WTC11 (cell line): Measurements from ENCODE around the gene TMEM30A. TPM values are rescaled to one million over a fixed set of nuclear protein-coding genes. Genes with fewer than 3 reads are reported as not detected.

Source experiments
- ATAC-seq: fragments of 200-7000 bp; cut with Tn5 transposase; 2 replicates; pipeline ENCODE4 v1.10.0; 2021; ENCODE audit warnings: mild to moderate bottlenecking, moderate library complexity
- CTCF ChIA-PET: fragments of 300-600 bp; sonication (Branson Sonifier 250); formaldehyde crosslinking; loops from one replicate; lab custom pipeline; 2021; ENCODE audit warnings: antibody characterized with exemption; lab: Charles Lee
- POLR2A ChIA-PET: fragments of 350-600 bp; sonication (Branson Sonifier 250); formaldehyde crosslinking; loops from one replicate; lab custom pipeline; 2021; ENCODE audit warnings: antibody characterized with exemption; lab: Charles Lee
- DNase-seq: peaks from one replicate; pipeline ENCODE4 v3.0.0; 2021; ENCODE audit warnings: low spot score
- H3K27ac Mint-ChIP-seq: 2 replicates; pipeline ENCODE4 v1.8.0; 2021; ENCODE audit warnings: mixed read lengths
- H3K27me3 Mint-ChIP-seq: 2 replicates; pipeline ENCODE4 v1.8.0; 2021; ENCODE audit warnings: low read depth, mild to moderate bottlenecking, moderate library complexity, mixed read lengths
- H3K36me3 Mint-ChIP-seq: 2 replicates; pipeline ENCODE4 v1.8.0; 2021; ENCODE audit warnings: mixed read lengths
- H3K4me1 Mint-ChIP-seq: 2 replicates; pipeline ENCODE4 v1.8.0; 2022; ENCODE audit warnings: mixed read lengths
- H3K4me3 Mint-ChIP-seq: 2 replicates; pipeline ENCODE4 v1.8.0; 2021; ENCODE audit warnings: mild to moderate bottlenecking, moderate library complexity, mixed read lengths
- H3K9me3 Mint-ChIP-seq: 2 replicates; pipeline ENCODE4 v1.8.0; 2021; ENCODE audit warnings: mixed read lengths
- ARID4B ChIP-seq: sonication (generic); formaldehyde crosslinking; IDR thresholded peaks from 2 replicates; pipeline ENCODE4 v1.8.0; 2023; ENCODE audit warnings: missing genetic modification reagents, mild to moderate bottlenecking, borderline replicate concordance
- ATF1 ChIP-seq: sonication (generic); formaldehyde crosslinking; IDR thresholded peaks from 2 replicates; pipeline ENCODE4 v1.8.1; 2023; ENCODE audit warnings: mild to moderate bottlenecking, moderate library complexity, missing genetic modification reagents
- E2F4 ChIP-seq: sonication (generic); formaldehyde crosslinking; IDR thresholded peaks from 2 replicates; pipeline ENCODE4 v1.8.1; 2022; ENCODE audit warnings: low read depth, mild to moderate bottlenecking, moderate library complexity, missing genetic modification reagents, borderline replicate concordance
- ELF4 ChIP-seq: sonication (generic); formaldehyde crosslinking; IDR thresholded peaks from 2 replicates; pipeline ENCODE4 v1.8.1; 2022; ENCODE audit warnings: low read depth, mild to moderate bottlenecking, moderate library complexity, missing genetic modification reagents
- ETV6 ChIP-seq: sonication (generic); formaldehyde crosslinking; IDR thresholded peaks from 2 replicates; pipeline ENCODE4 v1.8.1; 2022; ENCODE audit warnings: mild to moderate bottlenecking, missing genetic modification reagents
- GTF2I ChIP-seq: fragments of 250-450 bp; sonication (Bioruptor Pico); conservative IDR thresholded peaks from 2 replicates; pipeline ENCODE4 v1.4.0; 2021; ENCODE audit warnings: mild to moderate bottlenecking
- HMGXB4 ChIP-seq: sonication (generic); formaldehyde crosslinking; IDR thresholded peaks from 2 replicates; pipeline ENCODE4 v1.8.1; 2023; ENCODE audit warnings: mild to moderate bottlenecking, moderate library complexity, missing genetic modification reagents
- MYBL2 ChIP-seq: sonication (generic); formaldehyde crosslinking; IDR thresholded peaks from 2 replicates; pipeline ENCODE4 v1.8.1; 2023; ENCODE audit warnings: mild to moderate bottlenecking, moderate library complexity, missing genetic modification reagents
- NFE2L1 ChIP-seq: sonication (generic); formaldehyde crosslinking; IDR thresholded peaks from 2 replicates; pipeline ENCODE4 v1.8.1; 2023; ENCODE audit warnings: missing genetic modification reagents
- PRDM15 ChIP-seq: sonication (generic); formaldehyde crosslinking; IDR thresholded peaks from 2 replicates; pipeline ENCODE4 v1.8.0; 2022; ENCODE audit warnings: missing genetic modification reagents
- RORB ChIP-seq: fragments of 250-450 bp; sonication (Bioruptor Pico); IDR thresholded peaks from 2 replicates; pipeline ENCODE4 v1.9.0; 2021; ENCODE audit warnings: mild to moderate bottlenecking
- SMAD3 ChIP-seq: sonication (generic); formaldehyde crosslinking; IDR thresholded peaks from 2 replicates; pipeline ENCODE4 v1.8.0; 2022; ENCODE audit warnings: missing genetic modification reagents, mild to moderate bottlenecking, borderline replicate concordance
- SP1 ChIP-seq: sonication (generic); formaldehyde crosslinking; conservative IDR thresholded peaks from 2 replicates; pipeline ENCODE4 v1.8.1; 2022; ENCODE audit warnings: missing genetic modification reagents
- TEAD1 ChIP-seq: sonication (generic); formaldehyde crosslinking; IDR thresholded peaks from 2 replicates; pipeline ENCODE4 v1.8.0; 2022; ENCODE audit warnings: mild to moderate bottlenecking, missing genetic modification reagents
- ZNF121 ChIP-seq: sonication (generic); formaldehyde crosslinking; IDR thresholded peaks from 2 replicates; pipeline ENCODE4 v1.8.0; 2023; ENCODE audit warnings: missing genetic modification reagents
- ZNF263 ChIP-seq: sonication (generic); formaldehyde crosslinking; IDR thresholded peaks from 2 replicates; pipeline ENCODE4 v1.8.1; 2022; ENCODE audit warnings: low read depth, mild to moderate bottlenecking, moderate library complexity, missing genetic modification reagents
- ZNF512 ChIP-seq: sonication (generic); formaldehyde crosslinking; IDR thresholded peaks from 2 replicates; pipeline ENCODE4 v1.8.1; 2022; ENCODE audit warnings: missing genetic modification reagents, borderline replicate concordance
- ZNF671 ChIP-seq: fragments of 250-450 bp; sonication (Bioruptor Pico); IDR thresholded peaks from 2 replicates; pipeline ENCODE4 v1.8.0; 2021; ENCODE audit warnings: mild to moderate bottlenecking
- total RNA-seq: library from RNA; stranded (reverse); gene quantifications from 3 replicates; pipeline ENCODE4 v1.2.3, GENCODE V29; 2021

Gene TMEM30A
- total RNA-seq, 1 experiment from 2014 or later: 81.2 TPM

- TF ChIP-seq HMGXB4 (CRISPR knock-in tag): no peak
- no peak for TF ChIP-seq MYBL2 (CRISPR knock-in tag)
- no peak for TF ChIP-seq ELF4 (CRISPR knock-in tag)
- no peak for TF ChIP-seq GTF2I (CRISPR knock-in tag)
- no peak for TF ChIP-seq ZNF671 (CRISPR knock-in tag)
- TF ChIP-seq, all 79 proteins: peak for 0
Observed at GRCh38 chr6:75213732-75214131, 70.9 kb downstream of the TMEM30A start (continued).

- CTCF ChIA-PET: interaction anchor here (0.6 to 0.7 kb wide), 2 partner anchors 84 to 1719 kb away, joined by 3 read pairs; no protein-coding TSS in a partner anchor
- TF ChIP-seq TEAD1 (CRISPR knock-in tag) (peak; percentile 60; the same call in 1 of the 2 replicates), ZNF121 (CRISPR knock-in tag) (no peak)
- TF ChIP-seq, all 79 proteins: peak for 1
Observed at GRCh38 chr6:75213112-75213511, 71.5 kb downstream of the TMEM30A start.

GRCh38 chr6:75211920-75212590 is 72.5 kb downstream of the TMEM30A start:
- Mint-ChIP-seq H3K4me1 (peaks cover 61% of the 10 kb centered on the region), H3K4me3 (no peak overlapping the region), H3K9me3 (no peaks in the 10 kb centered on the region), H3K27ac (peak overlapping the region; percentile 20; the same call in 1 of the 2 replicates), H3K36me3 (no peaks in the 10 kb centered on the region), H3K27me3 (peaks cover 30% of the 10 kb centered on the region)
- ChIA-PET CTCF (interaction anchor here (0.7 to 1.6 kb wide), 9 partner anchors 10 to 1473 kb away, joined by 3 to 7 read pairs (median 4); partner anchors contain the start of gene COX7A2), POLR2A (no interaction called here)
- DNase-seq (no peak), ATAC-seq (no peak)
- TF ChIP-seq TEAD1 (CRISPR knock-in tag) (no peak), ARID4B (CRISPR knock-in tag) (no peak), HMGXB4 (CRISPR knock-in tag) (no peak), E2F4 (CRISPR knock-in tag) (no peak), ZNF512 (CRISPR knock-in tag) (no peak), ETV6 (CRISPR knock-in tag) (no peak), SMAD3 (no peak), RORB (CRISPR knock-in tag) (no peak), ZNF263 (CRISPR knock-in tag) (no peak), SP1 (CRISPR knock-in tag) (no peak), ATF1 (CRISPR knock-in tag) (no peak), NFE2L1 (CRISPR knock-in tag) (no peak), PRDM15 (CRISPR knock-in tag) (no peak)

More at GRCh38 chr6:75213112-75213511, 71.5 kb downstream of the TMEM30A start:
- POLR2A ChIA-PET: no interaction called here
- no peak for DNase-seq
- Mint-ChIP-seq H3K4me1 (peaks cover 53% of the 10 kb centered on the region), H3K36me3 (no peaks in the 10 kb centered on the region), H3K9me3 (no peaks in the 10 kb centered on the region), H3K4me3 (no peak overlapping the region), H3K27me3 (peaks cover 20% of the 10 kb centered on the region), H3K27ac (no peak overlapping the region)
- ATAC-seq: peak; percentile 16
